NK-92 (cell line): ENCODE results near the gene SRSF6.
A peak's percentile ranks its signal among the peaks of the same experiment; 100 is the strongest.
"Not testable (repeated sequence)": the region's sequence is repeated elsewhere in the genome, so short reads cannot be mapped to it uniquely, and the experiment has no call there.

Experiments used
- DNase-seq: peaks from one replicate; lab custom pipeline; 2025; ENCODE audit not compliant: unreplicated experiment; lab: John Stamatoyannopoulos, UW

Gene SRSF6

DNA sequence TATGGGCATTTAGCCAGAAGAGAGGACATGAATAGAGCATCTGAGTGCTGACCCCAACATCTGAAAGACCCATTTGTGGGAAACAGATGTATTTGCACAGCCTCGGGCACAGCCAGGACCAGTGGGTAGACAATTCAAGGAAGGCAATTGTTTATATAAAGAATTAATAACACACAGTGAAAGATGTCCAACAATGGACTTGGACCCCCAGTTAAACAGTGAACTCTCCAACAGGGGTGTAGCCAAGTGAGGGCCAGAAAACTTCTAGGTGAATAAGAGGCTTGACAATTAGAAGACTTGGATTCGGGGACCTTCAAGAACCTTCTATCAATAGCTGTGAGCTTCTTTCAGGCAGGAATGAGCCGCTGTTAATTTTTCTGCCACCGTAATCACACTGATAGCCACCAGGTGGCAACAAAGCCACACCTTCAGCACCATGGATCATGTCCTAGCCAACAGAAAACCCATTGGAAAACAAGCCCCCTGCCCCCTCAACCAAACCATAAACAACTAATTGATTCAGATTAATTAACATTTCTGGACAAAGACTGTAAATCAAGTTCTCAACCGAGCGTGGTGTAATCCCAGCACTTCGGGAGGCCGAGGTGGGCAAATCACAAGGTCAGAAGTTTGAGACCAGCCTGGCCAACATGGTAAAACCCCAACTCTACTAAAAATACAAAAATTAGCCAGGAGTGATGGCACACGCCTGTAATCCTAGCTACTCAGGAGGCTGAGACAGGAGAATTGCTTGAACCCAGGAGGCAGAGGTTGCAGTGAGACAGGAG lies 8.8 kb upstream of the SRSF6 start:
- DNase-seq, result no peak

GRCh38 chr20:43450841-43451799 lies 6.6 kb upstream of the SRSF6 start:
- DNase-seq, result no peak

DNA sequence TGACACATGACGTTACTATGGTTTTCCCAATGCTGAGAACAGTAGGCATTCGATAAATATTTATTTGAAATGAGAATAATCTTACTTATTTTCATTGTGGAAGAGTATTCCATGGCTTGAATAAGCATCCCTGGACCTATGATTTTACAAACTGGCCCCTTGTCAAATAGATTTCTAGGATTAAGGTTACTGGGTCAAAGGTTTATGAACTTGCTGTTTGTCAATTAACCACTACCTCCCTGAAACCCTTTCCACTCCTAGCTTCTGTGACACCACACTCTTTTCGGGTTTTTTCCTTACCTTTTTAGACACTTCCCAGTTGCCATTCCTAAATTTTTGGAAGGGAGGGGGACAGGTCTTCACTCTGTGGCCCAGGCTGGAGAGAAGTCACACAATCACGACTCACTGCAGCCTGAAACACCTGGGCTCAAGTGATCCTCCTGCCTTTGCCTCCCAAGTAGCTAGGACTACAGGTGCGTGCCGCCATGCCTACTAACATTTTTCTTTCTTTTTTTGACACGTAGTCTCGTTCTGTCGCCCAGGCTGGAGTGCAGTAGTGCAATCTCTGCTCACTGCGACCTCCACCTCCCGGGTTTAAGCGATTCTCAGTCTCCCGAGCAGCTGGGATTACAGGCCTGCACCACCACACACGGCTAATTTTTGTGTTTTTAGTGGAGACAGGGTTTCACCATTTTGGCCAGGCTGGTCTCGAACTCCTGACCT lies 5.1 kb upstream of the SRSF6 start:
- DNase-seq, result no peak

GRCh38 chr20:43456252-43456651 lies 1.4 kb upstream of the SRSF6 start:
- DNase-seq, result not testable (repeated sequence)

GRCh38 chr20:43456809-43457639 lies 672 bp upstream of the SRSF6 start:
- DNase-seq, result peak; percentile 25

- DNase-seq, result no peak
These were observed 777 bp downstream of the SRSF6 start for GRCh38 chr20:43458422-43458924.

- no peak for DNase-seq
These were observed 1.6 kb downstream of the SRSF6 start for GRCh38 chr20:43459022-43459942.

DNA sequence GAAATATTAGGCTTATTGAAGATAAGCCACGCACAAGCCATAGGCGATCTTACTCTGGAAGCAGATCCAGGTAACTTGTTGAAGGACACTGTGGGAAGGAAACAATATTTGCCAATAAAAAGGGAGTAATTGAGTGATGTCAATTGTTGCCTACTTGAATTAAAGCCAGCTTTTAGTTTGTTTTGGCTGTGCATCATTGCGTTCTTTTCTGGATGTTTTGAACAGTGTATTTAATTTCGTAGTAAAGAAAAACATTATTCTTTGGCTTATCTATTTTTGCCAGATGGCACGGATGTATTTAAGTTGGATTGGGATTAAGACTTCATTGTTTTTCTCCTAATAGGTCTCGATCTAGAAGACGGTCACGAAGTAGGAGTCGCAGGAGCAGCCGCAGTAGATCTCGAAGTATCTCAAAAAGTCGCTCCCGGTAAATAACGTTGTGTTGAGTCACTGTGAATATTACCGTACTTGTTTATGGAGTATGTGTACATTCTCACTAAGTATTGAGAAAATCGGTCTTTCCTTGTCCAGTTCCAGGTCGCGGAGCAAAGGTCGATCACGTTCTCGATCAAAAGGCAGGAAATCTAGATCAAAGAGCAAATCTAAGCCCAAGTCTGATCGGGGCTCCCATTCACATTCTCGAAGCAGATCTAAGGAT lies 2.6 kb downstream of the SRSF6 start:
- no peak for DNase-seq

DNA sequence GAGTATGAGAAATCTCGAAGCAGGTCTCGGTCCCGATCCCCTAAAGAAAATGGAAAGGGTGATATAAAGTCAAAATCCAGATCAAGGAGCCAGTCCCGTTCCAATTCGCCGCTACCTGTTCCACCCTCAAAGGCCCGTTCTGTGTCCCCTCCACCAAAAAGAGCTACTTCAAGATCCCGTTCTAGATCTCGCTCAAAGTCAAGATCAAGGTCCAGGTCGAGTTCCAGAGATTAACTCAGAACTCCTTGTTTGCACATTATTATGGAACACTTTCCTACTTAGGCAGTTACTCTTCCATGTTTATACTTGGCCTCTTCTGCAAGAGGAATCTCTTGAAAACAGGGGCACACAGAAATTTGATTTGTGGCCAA lies 3.1 kb downstream of the SRSF6 start:
- no peak for DNase-seq

DNA sequence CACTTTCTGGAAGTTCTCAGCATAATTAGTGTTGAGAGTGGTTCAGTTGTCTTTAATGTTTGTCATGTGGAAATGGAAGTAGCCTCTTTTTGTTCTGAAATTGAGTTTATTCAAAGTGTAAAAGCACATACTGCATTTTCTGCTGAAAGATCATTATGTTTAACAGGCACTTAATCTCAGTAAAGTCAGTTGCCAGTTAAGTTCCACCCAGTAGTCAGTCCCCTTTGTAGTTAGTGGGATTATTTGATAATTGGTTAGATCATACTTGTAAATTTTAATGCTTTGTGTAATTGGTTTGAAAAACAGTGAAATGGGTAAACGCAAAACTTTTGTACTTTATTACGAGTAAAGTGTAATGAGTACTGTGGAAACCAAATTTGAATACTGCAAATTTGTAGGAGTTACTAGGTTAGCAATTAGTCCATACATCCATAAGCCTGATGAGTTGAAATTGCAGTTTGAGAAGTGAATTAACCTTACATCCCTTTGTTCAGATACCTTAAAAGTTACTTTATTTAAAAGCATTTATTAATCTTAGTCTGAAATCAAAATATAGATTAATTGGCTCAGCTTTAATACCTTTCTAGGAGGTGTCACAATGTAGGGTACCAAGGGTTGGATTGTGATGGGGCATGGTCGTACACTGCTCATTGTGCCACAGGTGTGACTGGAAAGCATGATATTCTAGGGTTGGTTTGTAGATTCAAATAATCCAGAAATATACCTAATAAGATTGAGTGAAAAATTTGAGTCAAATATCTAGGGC lies 4.4 kb downstream of the SRSF6 start:
- no peak for DNase-seq

GRCh38 chr20:43462660-43463526 lies 5.2 kb downstream of the SRSF6 start:
- DNase-seq, result no peak

GRCh38 chr20:43463527-43464218 lies 6.0 kb downstream of the SRSF6 start:
- DNase-seq, result no peak

DNA sequence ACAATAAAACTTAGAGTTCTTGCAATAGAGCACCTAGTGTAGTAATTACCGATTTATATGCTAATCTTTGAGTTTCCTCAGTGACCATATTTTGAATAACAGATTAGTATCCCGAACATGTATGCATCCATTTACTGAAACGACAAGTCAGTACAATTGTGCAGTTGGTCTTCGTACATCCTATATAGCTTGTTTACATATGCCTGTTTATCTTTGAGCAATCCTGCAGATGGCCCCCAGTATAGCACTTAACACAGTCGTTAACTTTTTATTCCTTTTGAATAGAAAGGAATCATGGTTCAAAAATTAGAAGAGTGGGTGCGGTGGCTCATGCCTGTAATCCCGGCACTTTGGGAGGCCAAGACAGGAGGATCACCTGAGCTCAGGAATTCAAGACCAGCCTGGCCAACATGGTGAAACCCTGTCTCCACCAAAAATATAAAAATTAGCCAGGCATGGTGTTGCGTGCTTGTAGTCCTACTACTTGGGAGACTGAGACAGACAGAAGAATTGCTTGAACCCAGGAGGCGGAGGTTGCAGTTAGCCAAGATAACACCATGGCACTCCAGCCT lies 6.6 kb downstream of the SRSF6 start:
- DNase-seq, result no peak

- no peak for DNase-seq
These were observed 7.9 kb downstream of the SRSF6 start for GRCh38 chr20:43465625-43465943.

GRCh38 chr20:43467589-43467988 lies 9.9 kb downstream of the SRSF6 start:
- no peak for DNase-seq

DNA sequence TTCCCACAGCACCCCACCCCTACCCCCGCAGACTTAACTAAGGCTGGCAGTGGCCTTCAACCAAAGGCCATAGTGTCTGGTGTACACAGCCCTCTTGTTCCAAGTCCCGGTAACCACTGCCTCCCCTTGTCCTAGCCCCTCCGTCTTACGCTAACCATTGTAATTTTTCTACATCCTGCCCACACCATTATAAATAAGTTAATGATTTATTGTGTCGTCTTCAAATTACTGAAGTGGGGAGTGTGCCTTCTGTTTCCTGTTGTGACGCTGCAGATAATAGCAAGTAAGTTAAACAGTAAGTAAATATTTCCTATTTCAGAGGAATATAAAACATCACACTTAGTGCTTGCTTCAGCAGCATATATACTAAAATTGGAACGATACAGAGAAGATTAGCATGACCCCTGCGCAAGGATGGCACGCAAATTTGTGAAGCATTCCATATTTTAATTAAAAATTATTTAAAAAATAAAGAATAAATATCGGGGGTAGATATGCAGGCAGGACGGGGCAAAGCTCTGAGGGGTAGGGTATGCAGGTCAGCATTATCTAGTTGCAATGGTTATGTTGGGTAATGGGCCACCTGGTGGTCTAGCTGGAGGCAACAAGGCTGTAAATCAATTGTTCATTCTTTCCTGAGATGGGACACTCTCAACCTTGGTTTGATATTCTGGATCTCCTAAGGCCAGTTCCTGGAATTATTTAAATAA lies 15.1 kb downstream of the SRSF6 start:
- no peak for DNase-seq
